ENCODE data around the gene CLCA4. TPM values are rescaled to one million over a fixed set of nuclear protein-coding genes. Genes with fewer than 3 reads are reported as not detected.

Gene CLCA4
- total RNA-seq, 1 donor from 2014 or later: 230 TPM

GRCh38 chr1:86621286-86621685 lies 74.4 kb downstream of the CLCA4 start:
- ATAC-seq: no peak

Other genes starting within 250 kb of the CLCA4 start
- 23.0 TPM for gene ODF2L, start 150.8 kb upstream of the CLCA4 start, total RNA-seq
- gene CLCA2, start 122.9 kb upstream of the CLCA4 start, total RNA-seq: 357 TPM
- 0.08 TPM for gene CLCA1, start 78.2 kb upstream of the CLCA4 start, total RNA-seq
- gene SH3GLB1, start 157.5 kb downstream of the CLCA4 start, total RNA-seq: 99.9 TPM

Data from esophagus mucosa (tissue), 1 donor.